SK-N-MC (cell line): ENCODE data around the gene LHFPL2.

Experiments
- EZH2 ChIP-seq: fragments of 200-600 bp; sonication (generic); IDR thresholded peaks from one replicate; pipeline ENCODE4 v1.6.1; 2017; ENCODE audit warnings: antibody characterized with exemption
- FOXP2 ChIP-seq: optimal IDR thresholded peaks from 2 replicates; pipeline ENCODE3; 2011; ENCODE audit warnings: mild to moderate bottlenecking, moderate library complexity; ENCODE audit not compliant: insufficient read depth; ENCODE audit errors: extremely low read length, control extremely low read depth
- POLR2AphosphoS5 ChIP-seq: IDR thresholded peaks from 2 replicates; pipeline ENCODE4 v1.6.1; 2012; ENCODE audit warnings: mild to moderate bottlenecking, low read depth, low read length, borderline replicate concordance

DNA sequence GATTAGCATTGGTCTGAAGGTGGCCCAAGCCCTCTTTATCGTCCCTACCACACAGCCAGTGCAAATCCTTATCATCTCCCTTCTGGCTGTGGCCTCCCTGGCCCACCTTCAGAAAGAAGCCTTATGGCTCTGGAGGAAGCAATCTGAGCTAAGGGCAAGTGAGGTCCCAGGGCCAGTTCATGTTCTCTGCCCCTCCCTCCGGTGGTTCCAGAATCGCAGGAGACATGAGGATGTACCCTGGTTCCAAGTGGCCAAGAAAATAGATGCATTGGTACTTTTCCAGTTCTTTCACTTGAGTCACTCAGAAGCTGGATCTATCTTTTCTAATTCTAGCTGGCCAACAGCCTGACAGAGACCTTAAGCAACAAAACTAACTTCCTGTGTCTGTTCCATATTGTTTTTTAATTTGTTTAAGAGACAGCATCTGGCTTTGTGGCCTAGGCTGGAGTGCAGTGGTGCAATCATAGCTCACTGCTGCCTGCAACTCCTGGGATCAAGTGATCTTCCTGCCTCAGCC lies 60.7 kb downstream of the LHFPL2 start:
- no peak for TF ChIP-seq POLR2AphosphoS5
- no peak for TF ChIP-seq EZH2
- no peak for TF ChIP-seq FOXP2
